K562 (cell line): ENCODE results near the gene PCSK2.

Experiments
- CREB1 ChIP-seq, 2 experiments: sonication (generic) in 1 of 2; formaldehyde crosslinking in 1 of 2; IDR thresholded peaks; 2 replicates each; pipeline versions ENCODE4 v1.6.1 to v1.8.0; 2012 to 2022; ENCODE audit warnings: inconsistent platforms in 1 of 2, mild to moderate bottlenecking in 1 of 2, missing genetic modification reagents in 1 of 2, moderate library complexity in 1 of 2
- SP2 ChIP-seq: IDR thresholded peaks from 2 replicates; pipeline ENCODE4 v1.6.1; 2011; ENCODE audit warnings: mild to moderate bottlenecking, low read depth, low read length, moderate library complexity; ENCODE audit not compliant: poor library complexity, severe bottlenecking; ENCODE audit errors: extremely low read depth
- THAP7 ChIP-seq: fragments of 250-450 bp; sonication (Bioruptor Pico); IDR thresholded peaks from 2 replicates; pipeline ENCODE4 v1.5.0; 2021
- ZBTB8A ChIP-seq: fragments of 450-650 bp; IDR thresholded peaks from 2 replicates; pipeline ENCODE4 v1.6.1; 2018; ENCODE audit warnings: mild to moderate bottlenecking, moderate library complexity; ENCODE audit not compliant: partially characterized antibody

- TF ChIP-seq ZBTB8A (no peak), THAP7 (CRISPR knock-in tag) (no peak), CREB1 (IDR thresholded peaks at IDR 0.05) (no peak), CREB1 (CRISPR knock-in tag; IDR thresholded peaks at IDR 0.05) (no peak), SP2 (no peak)
Measured at GRCh38 chr20:17339000-17339399, 112.2 kb downstream of the PCSK2 start.
